Pons (tissue), 1 donor: ENCODE measurements around the gene LRP6.
"Not testable (repeated sequence)": the region's sequence is repeated elsewhere in the genome, so short reads cannot be mapped to it uniquely, and the experiment has no call there.

ENCODE experiments used
- DNase-seq: peaks from one replicate; pipeline ENCODE4 v3.0.0-alpha.2; 2016; ENCODE audit warnings: low spot score

LRP6 gene

GRCh38 chr12:12121061-12121460 lies 145.8 kb downstream of the LRP6 start:
- no peak for DNase-seq

GRCh38 chr12:12116677-12117076 lies 150.2 kb downstream of the LRP6 start:
- DNase-seq: no peak

- DNase-seq: peak; percentile 20
Observed at GRCh38 chr12:12115514-12115913, 151.3 kb downstream of the LRP6 start.

- not testable (repeated sequence) for DNase-seq
Observed at GRCh38 chr12:12110923-12111555, 155.8 kb downstream of the LRP6 start.

- DNase-seq: no peak
Observed at GRCh38 chr12:12108441-12109058, 158.3 kb downstream of the LRP6 start.

GRCh38 chr12:12107678-12108077 lies 159.2 kb downstream of the LRP6 start:
- no peak for DNase-seq

- no peak for DNase-seq
Observed at GRCh38 chr12:12099102-12099501, 167.7 kb downstream of the LRP6 start.

- no peak for DNase-seq
Observed at GRCh38 chr12:12098691-12099015, 168.2 kb downstream of the LRP6 start.

- no peak for DNase-seq
Observed at GRCh38 chr12:12097891-12098690, 168.8 kb downstream of the LRP6 start.

- no peak for DNase-seq
Observed at GRCh38 chr12:12095021-12095420, 171.8 kb downstream of the LRP6 start.

- no peak for DNase-seq
Observed at GRCh38 chr12:12094481-12094880, 172.4 kb downstream of the LRP6 start.

- no peak for DNase-seq
Observed at GRCh38 chr12:12091977-12092663, 174.7 kb downstream of the LRP6 start.

GRCh38 chr12:12091071-12091470 lies 175.8 kb downstream of the LRP6 start:
- DNase-seq: no peak

- no peak for DNase-seq
Observed at GRCh38 chr12:12088761-12089160, 178.1 kb downstream of the LRP6 start.

GRCh38 chr12:12088147-12088546 lies 178.7 kb downstream of the LRP6 start:
- no peak for DNase-seq

GRCh38 chr12:12087693-12088034 lies 179.2 kb downstream of the LRP6 start:
- DNase-seq: no peak

- DNase-seq: no peak
Observed at GRCh38 chr12:12086973-12087692, 179.7 kb downstream of the LRP6 start.

GRCh38 chr12:12086362-12086761 lies 180.5 kb downstream of the LRP6 start:
- DNase-seq: no peak

GRCh38 chr12:12083688-12084087 lies 183.2 kb downstream of the LRP6 start:
- no peak for DNase-seq

- DNase-seq: peak; percentile 70
Observed at GRCh38 chr12:12081836-12082497, 184.9 kb downstream of the LRP6 start.

- no peak for DNase-seq
Observed at GRCh38 chr12:12079291-12079690, 187.6 kb downstream of the LRP6 start.
